Tibial artery (tissue), 4 donors: Measurements from ENCODE around the gene GSAP.
A peak's percentile ranks its signal among the peaks of the same experiment; 100 is the strongest.

Source experiments
- DNase-seq, 2 donors: peaks; one replicate each; pipeline ENCODE4 v3.0.0-alpha.2; 2019
- H3K27ac ChIP-seq, 2 donors: fragments of 200-600 bp; sonication (generic) in 1 of 2; 1 replicate in 1 of 2; 2 replicates in 1 of 2; pipeline ENCODE4 v1.5.1; 2018 to 2019; ENCODE audit warnings: mild to moderate bottlenecking in 1 of 2
- H3K27me3 ChIP-seq, 2 donors: fragments of 200-600 bp; sonication (generic) in 1 of 2; one replicate each; pipeline versions ENCODE4 v1.5.1 to v1.6.0; 2016 to 2019
- H3K36me3 ChIP-seq, 3 donors: fragments of 200-600 bp; sonication (generic) in 2 of 3; one replicate each; pipeline ENCODE4 v1.5.1; 2016 to 2019; ENCODE audit warnings: mild to moderate bottlenecking in 2 of 3
- H3K4me1 ChIP-seq, 4 donors: fragments of 200-600 bp; sonication (generic) in 2 of 4; 1 replicate in 3 of 4; 2 replicates in 1 of 4; pipeline ENCODE4 v1.5.1; 2016 to 2019
- H3K4me3 ChIP-seq, 2 donors: fragments of 200-600 bp; sonication (generic) in 1 of 2; 1 replicate in 1 of 2; 2 replicates in 1 of 2; pipeline ENCODE4 v1.5.1; 2018 to 2019; ENCODE audit warnings: mild to moderate bottlenecking in 2 of 2
- H3K9me3 ChIP-seq, 3 donors: fragments of 200-600 bp; sonication (generic) in 1 of 3; one replicate each; pipeline ENCODE4 v1.5.1; 2016 to 2019
- intact Hi-C: fragments of 100-400 bp; cut with DNase I; formaldehyde crosslinking; loops from one replicate; pipeline ENCODE4 v1.15.0; 2023; ENCODE audit warnings: low total_unique reads
- TF ChIP-seq, protein P1 (sequence below), 2 experiments: fragments of 200-600 bp in 1 of 2; fragments of 450-650 bp in 1 of 2; IDR thresholded peaks; one replicate each; pipeline ENCODE4 v1.5.1; 2017 to 2019; ENCODE audit warnings: antibody characterized with exemption in 2 of 2, mild to moderate bottlenecking in 1 of 2, moderate library complexity in 1 of 2

The GSAP gene

DNA sequence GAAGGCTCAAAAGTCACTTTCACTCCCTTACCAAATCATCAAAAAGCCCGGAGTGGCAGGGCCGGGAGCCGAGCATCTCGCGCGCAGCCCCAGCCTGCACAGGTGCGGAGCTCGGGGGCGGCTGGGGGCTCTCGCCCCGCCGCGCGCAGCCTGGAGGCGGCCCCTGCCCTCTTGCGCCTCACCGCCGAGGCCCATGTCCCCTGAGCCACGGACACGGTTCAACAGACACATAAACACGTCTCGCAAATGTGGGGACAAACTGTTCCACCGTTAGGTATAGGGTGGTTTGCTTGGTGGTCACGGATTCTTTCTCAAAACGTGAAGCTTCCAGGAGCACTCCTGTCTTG, 700 bp downstream of the GSAP start:
- Histone ChIP-seq H3K4me1 (peaks cover 0 to 15% (median 5%) of the 10 kb centered on the region in 4 donors), H3K9me3 (no peaks in the 10 kb centered on the region), H3K4me3 (peak overlapping the region; percentile 88 to 92), H3K27ac (peak overlapping the region; percentile 67 to 70), H3K27me3 (no peaks in the 10 kb centered on the region), H3K36me3 (no peaks in the 10 kb centered on the region)
- intact Hi-C loops, result loop anchor here (10.0 kb wide), 1 partner anchor 129 kb away; no protein-coding TSS in a partner anchor
- TF ChIP-seq, protein P1, sequence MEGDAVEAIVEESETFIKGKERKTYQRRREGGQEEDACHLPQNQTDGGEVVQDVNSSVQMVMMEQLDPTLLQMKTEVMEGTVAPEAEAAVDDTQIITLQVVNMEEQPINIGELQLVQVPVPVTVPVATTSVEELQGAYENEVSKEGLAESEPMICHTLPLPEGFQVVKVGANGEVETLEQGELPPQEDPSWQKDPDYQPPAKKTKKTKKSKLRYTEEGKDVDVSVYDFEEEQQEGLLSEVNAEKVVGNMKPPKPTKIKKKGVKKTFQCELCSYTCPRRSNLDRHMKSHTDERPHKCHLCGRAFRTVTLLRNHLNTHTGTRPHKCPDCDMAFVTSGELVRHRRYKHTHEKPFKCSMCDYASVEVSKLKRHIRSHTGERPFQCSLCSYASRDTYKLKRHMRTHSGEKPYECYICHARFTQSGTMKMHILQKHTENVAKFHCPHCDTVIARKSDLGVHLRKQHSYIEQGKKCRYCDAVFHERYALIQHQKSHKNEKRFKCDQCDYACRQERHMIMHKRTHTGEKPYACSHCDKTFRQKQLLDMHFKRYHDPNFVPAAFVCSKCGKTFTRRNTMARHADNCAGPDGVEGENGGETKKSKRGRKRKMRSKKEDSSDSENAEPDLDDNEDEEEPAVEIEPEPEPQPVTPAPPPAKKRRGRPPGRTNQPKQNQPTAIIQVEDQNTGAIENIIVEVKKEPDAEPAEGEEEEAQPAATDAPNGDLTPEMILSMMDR (IDR thresholded peaks at IDR 0.05), result no peak
- DNase-seq, result peak in 1 of 2 donors; percentile 24

DNA sequence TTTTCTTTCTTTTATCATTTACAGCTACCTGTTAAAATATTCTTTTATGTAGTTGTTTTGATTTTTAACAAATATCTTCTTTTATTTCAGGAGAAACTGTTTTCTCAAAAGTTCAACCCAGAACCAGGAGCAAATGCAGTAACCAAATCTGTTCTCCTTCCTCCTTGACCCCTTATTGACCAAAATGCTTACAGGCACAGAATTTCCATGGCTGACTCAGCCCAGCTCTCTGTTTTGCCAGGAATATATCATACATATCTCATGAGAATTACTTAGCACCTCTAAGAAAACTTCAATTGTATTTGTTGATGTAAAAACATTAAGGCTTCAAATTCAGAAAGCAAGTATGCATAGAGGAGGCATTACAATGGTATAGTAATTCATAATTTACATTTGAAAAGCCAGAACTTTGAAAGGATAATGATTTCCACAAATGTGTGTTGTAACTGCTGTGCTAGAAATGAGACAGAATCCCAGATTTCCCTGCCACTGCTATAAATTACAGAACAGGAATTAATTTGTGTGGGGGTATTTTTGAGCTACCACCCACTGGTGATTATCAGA, 2.2 kb downstream of the GSAP start:
- Histone ChIP-seq H3K27ac (no peak overlapping the region), H3K9me3 (no peaks in the 10 kb centered on the region), H3K27me3 (no peaks in the 10 kb centered on the region), H3K36me3 (no peaks in the 10 kb centered on the region), H3K4me3 (no peak overlapping the region), H3K4me1 (peaks cover 0 to 28% (median 5%) of the 10 kb centered on the region in 4 donors)
- intact Hi-C loops, result loop anchor here (10.0 kb wide), 1 partner anchor 131 kb away; no protein-coding TSS in a partner anchor
- DNase-seq, result no peak
- TF ChIP-seq, protein P1 (IDR thresholded peaks at IDR 0.05), result no peak

DNA sequence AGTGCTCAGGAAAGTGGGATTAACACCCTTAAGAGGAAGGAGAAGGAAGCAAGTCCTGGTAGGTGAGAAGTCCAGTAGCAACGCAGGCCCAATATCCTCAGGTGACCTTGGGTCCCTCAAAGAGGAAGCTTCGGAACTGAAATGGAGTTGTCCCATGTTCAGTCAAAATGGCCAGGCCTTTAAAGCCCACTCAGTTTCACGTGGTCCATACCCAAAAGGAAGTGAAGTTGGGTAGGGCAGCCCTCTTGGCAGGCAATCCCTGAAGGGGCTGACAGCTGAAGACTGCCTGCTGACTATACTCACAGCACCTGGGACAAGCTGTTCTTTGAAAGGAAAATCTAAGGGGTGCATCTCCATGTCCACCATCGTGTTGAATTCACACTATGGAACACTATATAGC, 3.0 kb downstream of the GSAP start:
- Histone ChIP-seq H3K36me3 (no peaks in the 10 kb centered on the region), H3K9me3 (no peaks in the 10 kb centered on the region), H3K27ac (no peak overlapping the region), H3K27me3 (no peaks in the 10 kb centered on the region), H3K4me1 (peaks cover 0 to 28% (median 5%) of the 10 kb centered on the region in 4 donors), H3K4me3 (no peak overlapping the region)
- TF ChIP-seq, protein P1 (IDR thresholded peaks at IDR 0.05), result no peak
- no peak for DNase-seq
- intact Hi-C loops, result loop anchor here (10.0 kb wide), 1 partner anchor 132 kb away; no protein-coding TSS in a partner anchor

DNA sequence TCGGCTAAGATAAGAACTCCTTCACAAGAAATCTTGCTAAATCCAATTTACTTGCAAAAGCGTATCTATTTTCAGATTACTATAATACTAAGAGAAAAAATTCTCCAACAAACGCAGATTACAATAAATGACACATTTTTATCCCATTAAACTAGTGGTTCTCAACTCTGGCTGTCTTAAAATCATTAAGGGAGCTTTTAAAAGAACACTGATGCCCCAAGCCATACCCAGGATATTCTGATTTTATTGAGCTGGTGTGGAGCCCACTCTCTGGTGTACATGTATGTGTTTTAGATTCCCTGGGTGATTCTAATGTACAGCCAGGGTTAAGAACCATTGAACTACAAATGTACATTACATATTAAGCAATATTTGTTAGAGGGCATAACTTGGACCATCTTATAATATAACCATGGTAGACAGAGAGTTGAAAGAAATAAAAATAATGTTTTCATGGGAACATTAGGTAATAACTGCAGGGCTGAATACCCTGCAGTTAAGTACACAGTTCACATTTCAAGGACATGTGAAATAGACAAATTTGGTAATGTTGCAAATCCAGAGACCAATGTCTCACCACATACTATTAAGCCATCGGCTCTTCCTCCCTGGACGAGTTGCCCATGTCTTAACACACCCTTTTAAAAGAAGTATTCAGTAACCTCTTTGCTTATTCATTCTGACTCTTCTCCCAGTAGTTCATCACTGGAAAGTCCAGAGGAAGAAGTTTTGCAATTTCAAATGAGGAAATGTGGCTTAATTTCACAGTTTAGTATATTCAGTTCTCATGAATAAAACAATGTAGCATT, 6.2 kb downstream of the GSAP start:
- Histone ChIP-seq H3K4me1 (peaks cover 0 to 15% (median 0%) of the 10 kb centered on the region in 4 donors), H3K9me3 (no peaks in the 10 kb centered on the region), H3K27me3 (no peaks in the 10 kb centered on the region), H3K4me3 (no peak overlapping the region), H3K36me3 (no peaks in the 10 kb centered on the region), H3K27ac (no peak overlapping the region)
- DNase-seq, result peak in 1 of 2 donors; percentile 42
- TF ChIP-seq, protein P1 (IDR thresholded peaks at IDR 0.05), result no peak
- intact Hi-C loops, result loop anchor here (10.0 kb wide), 1 partner anchor 135 kb away; no protein-coding TSS in a partner anchor

DNA sequence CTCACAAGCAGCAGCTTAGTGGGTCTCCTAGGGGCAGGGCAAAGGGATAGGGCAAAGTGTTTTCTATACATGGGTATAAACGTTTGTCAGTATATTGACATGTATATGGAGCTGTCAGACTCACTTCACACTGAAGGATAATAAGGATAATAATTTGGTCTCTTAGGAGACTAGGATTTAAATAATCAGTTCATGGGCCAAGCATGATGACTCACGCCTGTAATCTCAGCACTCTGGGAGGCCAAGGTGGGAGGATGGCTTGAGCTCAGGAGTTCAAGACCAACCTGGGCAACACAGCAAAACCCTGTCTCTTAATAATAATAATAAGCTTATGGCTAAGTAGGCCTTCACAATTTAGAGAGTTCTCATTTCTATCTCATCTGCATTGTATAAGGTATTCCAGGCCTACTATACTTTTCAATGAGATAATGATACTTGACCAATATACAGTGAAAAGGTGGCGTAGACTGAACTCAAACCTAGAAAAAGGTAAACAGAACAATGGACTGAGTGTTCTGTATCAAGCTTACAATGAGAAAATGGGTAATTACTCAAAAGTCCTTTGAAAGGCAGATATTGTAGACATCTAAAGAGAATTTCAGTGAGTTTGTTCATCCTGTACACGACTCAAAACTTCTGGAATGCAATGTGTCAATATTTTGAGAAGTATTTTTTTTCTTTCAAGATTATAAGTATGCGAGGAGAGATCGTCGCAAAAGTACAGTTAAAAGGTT, 7.0 kb downstream of the GSAP start:
- no peak overlapping the region for H3K27ac ChIP-seq
- H3K4me3 ChIP-seq, result no peak overlapping the region
- H3K9me3 ChIP-seq, result no peaks in the 10 kb centered on the region
- H3K36me3 ChIP-seq, result no peaks in the 10 kb centered on the region
- TF ChIP-seq, protein P1 (IDR thresholded peaks at IDR 0.05), result no peak
- intact Hi-C loops, result no loop called here
- no peak for DNase-seq
- H3K4me1 ChIP-seq, result peaks cover 0 to 14% (median 0%) of the 10 kb centered on the region in 4 donors
- no peaks in the 10 kb centered on the region for H3K27me3 ChIP-seq
